H9 (cell line): Measurements from ENCODE around the gene HTR2B. TPM values are rescaled to one million over a fixed set of nuclear protein-coding genes. Genes with fewer than 3 reads are reported as not detected.

ENCODE experiments used
- DNase-seq: peaks from one replicate; pipeline ENCODE4 v3.0.0-alpha.2; 2017
- H2AFZ ChIP-seq: one replicate; pipeline ENCODE4 v1.6.1; 2013; ENCODE audit warnings: mild to moderate bottlenecking, low read length, control low read depth, moderate library complexity
- H2AK5ac ChIP-seq: 2 replicates; pipeline ENCODE4 v1.6.1; 2013; ENCODE audit warnings: low read length, control low read depth, mixed read lengths; ENCODE audit not compliant: insufficient read length
- H2BK120ac ChIP-seq: one replicate; pipeline ENCODE4 v1.6.1; 2013; ENCODE audit warnings: low read depth, mild to moderate bottlenecking, low read length, control low read depth, inconsistent platforms; ENCODE audit not compliant: poor library complexity, severe bottlenecking
- H2BK12ac ChIP-seq: 2 replicates; pipeline ENCODE4 v1.6.1; 2013; ENCODE audit warnings: low read length, control low read depth, mixed read lengths, low read depth; ENCODE audit not compliant: insufficient read length
- H2BK15ac ChIP-seq: 2 replicates; pipeline ENCODE4 v1.6.1; 2013; ENCODE audit warnings: low read depth, low read length, control low read depth
- H2BK20ac ChIP-seq: one replicate; pipeline ENCODE4 v1.6.1; 2013; ENCODE audit warnings: low read depth, mild to moderate bottlenecking, low read length, control low read depth, inconsistent platforms; ENCODE audit not compliant: poor library complexity, severe bottlenecking
- H2BK5ac ChIP-seq: 2 replicates; pipeline ENCODE4 v1.6.1; 2013; ENCODE audit warnings: low read length, control low read depth, mixed read lengths; ENCODE audit not compliant: insufficient read length
- H3K14ac ChIP-seq: 2 replicates; pipeline ENCODE4 v1.6.1; 2013; ENCODE audit warnings: low read length, control low read depth; ENCODE audit not compliant: insufficient read depth
- H3K18ac ChIP-seq: 2 replicates; pipeline ENCODE4 v1.6.1; 2013; ENCODE audit warnings: low read depth, mild to moderate bottlenecking, mixed read lengths, low read length, control low read depth; ENCODE audit not compliant: insufficient read length
- H3K23ac ChIP-seq: 2 replicates; pipeline ENCODE4 v1.6.1; 2013; ENCODE audit warnings: low read length, control low read depth, mixed read lengths, low read depth; ENCODE audit not compliant: insufficient read length
- H3K23me2 ChIP-seq: 2 replicates; pipeline ENCODE4 v1.6.1; 2013; ENCODE audit warnings: low read depth, mild to moderate bottlenecking, mixed read lengths, low read length, control low read depth; ENCODE audit not compliant: insufficient read length, poor library complexity, severe bottlenecking
- H3K27ac ChIP-seq: 2 replicates; pipeline ENCODE4 v1.5.1; 2013; ENCODE audit warnings: low read length, control low read depth, mixed read lengths, low read depth; ENCODE audit not compliant: insufficient read length
- H3K27me3 ChIP-seq: 2 replicates; pipeline ENCODE4 v1.6.1; 2013; ENCODE audit warnings: low read length, control low read depth, inconsistent platforms; ENCODE audit not compliant: insufficient read depth
- H3K4ac ChIP-seq: 2 replicates; pipeline ENCODE4 v1.6.1; 2013; ENCODE audit warnings: low read depth, mild to moderate bottlenecking, control low read depth, inconsistent platforms, low read length, moderate library complexity
- H3K4me1 ChIP-seq: 2 replicates; pipeline ENCODE4 v1.6.1; 2013; ENCODE audit warnings: low read length, control low read depth, inconsistent platforms; ENCODE audit not compliant: insufficient read depth
- H3K4me2 ChIP-seq: 2 replicates; pipeline ENCODE4 v1.6.1; 2013; ENCODE audit warnings: low read length, control low read depth, mixed read lengths; ENCODE audit not compliant: insufficient read length, insufficient read depth
- H3K56ac ChIP-seq: 2 replicates; pipeline ENCODE4 v1.6.1; 2013; ENCODE audit warnings: low read depth, mild to moderate bottlenecking, mixed read lengths, low read length, control low read depth; ENCODE audit not compliant: insufficient read length
- H3K79me1 ChIP-seq: 2 replicates; pipeline ENCODE4 v1.6.1; 2013; ENCODE audit warnings: low read depth, mild to moderate bottlenecking, moderate library complexity, low read length, control low read depth, inconsistent platforms; ENCODE audit not compliant: insufficient read depth, poor library complexity, severe bottlenecking
- H3K79me2 ChIP-seq: 2 replicates; pipeline ENCODE4 v1.6.1; 2013; ENCODE audit warnings: low read length, control low read depth, inconsistent platforms; ENCODE audit not compliant: insufficient read depth
- H3K9ac ChIP-seq: 2 replicates; pipeline ENCODE4 v1.6.1; 2013; ENCODE audit warnings: low read length, control low read depth, mixed read lengths; ENCODE audit not compliant: insufficient read length; ENCODE audit errors: extremely low read depth
- H3K9me3 ChIP-seq: one replicate; pipeline ENCODE4 v1.6.1; 2013; ENCODE audit warnings: low read depth, low read length, inconsistent platforms; ENCODE audit not compliant: control insufficient read depth
- H3T11ph ChIP-seq: one replicate; pipeline ENCODE4 v1.6.1; 2013; ENCODE audit warnings: mild to moderate bottlenecking, low read length, control low read depth, inconsistent platforms
- H4K20me1 ChIP-seq: one replicate; pipeline ENCODE4 v1.6.1; 2013; ENCODE audit not compliant: control insufficient read depth, insufficient read length, insufficient read depth
- H4K5ac ChIP-seq: 2 replicates; pipeline ENCODE4 v1.6.1; 2013; ENCODE audit warnings: low read depth, mild to moderate bottlenecking, mixed read lengths, low read length, control low read depth; ENCODE audit not compliant: insufficient read length
- H4K8ac ChIP-seq: replicated peaks from 2 replicates; pipeline ENCODE4 v1.6.1; 2013; ENCODE audit warnings: low read length, control low read depth, mixed read lengths, low read depth; ENCODE audit not compliant: insufficient read length
- H4K91ac ChIP-seq: 2 replicates; pipeline ENCODE4 v1.6.1; 2013; ENCODE audit warnings: low read depth, mild to moderate bottlenecking, moderate library complexity, mixed read lengths, low read length, control low read depth; ENCODE audit not compliant: insufficient read length
- H3K27ac Mint-ChIP-seq, 3 experiments: 2 replicates in 2 of 3; 3 replicates in 1 of 3; pipeline ENCODE4 v1.8.0; 2020 to 2021; ENCODE audit warnings: mixed read lengths in 3 of 3, mild to moderate bottlenecking in 1 of 3, moderate library complexity in 1 of 3
- H3K27me3 Mint-ChIP-seq: 2 replicates; pipeline ENCODE4 v1.8.0; 2021; ENCODE audit warnings: low read depth, mild to moderate bottlenecking, moderate library complexity, mixed read lengths
- H3K36me3 Mint-ChIP-seq, 3 experiments: 2 replicates in 2 of 3; 3 replicates in 1 of 3; pipeline ENCODE4 v1.8.0; 2020 to 2021; ENCODE audit warnings: low read depth in 3 of 3, mixed read lengths in 3 of 3; ENCODE audit not compliant: insufficient read depth in 1 of 3
- H3K4me1 Mint-ChIP-seq, 2 experiments: 2 replicates each; pipeline ENCODE4 v1.8.0; 2020; ENCODE audit warnings: mixed read lengths in 2 of 2
- H3K4me3 Mint-ChIP-seq, 2 experiments: 2 replicates in 1 of 2; 3 replicates in 1 of 2; pipeline ENCODE4 v1.8.0; 2020 to 2021; ENCODE audit warnings: mild to moderate bottlenecking in 2 of 2, mixed read lengths in 2 of 2, moderate library complexity in 1 of 2
- H3K9me3 Mint-ChIP-seq, 2 experiments: 2 replicates in 1 of 2; 3 replicates in 1 of 2; pipeline ENCODE4 v1.8.0; 2020; ENCODE audit warnings: mild to moderate bottlenecking in 2 of 2, mixed read lengths in 2 of 2, moderate library complexity in 1 of 2
- CTCF ChIP-seq: fragments of 200-600 bp; sonication (generic); conservative IDR thresholded peaks from 3 replicates; pipeline ENCODE4 v1.8.0; 2021; ENCODE audit warnings: antibody characterized with exemption, mild to moderate bottlenecking
- WGBS: extraction: QIAGEN DNeasy Blood & Tissue Kit; methylation state at CpG from one replicate; pipeline ENCODE4 v1.1.7; 2013; ENCODE audit warnings: missing lambda C conversion rate, low lambda C conversion rate, mixed read lengths; ENCODE audit not compliant: insufficient read length; ENCODE audit errors: extremely low coverage; 5-methylcytosine and 5-hydroxymethylcytosine counted together
- total RNA-seq: library from RNA; stranded (reverse); gene quantifications from 2 replicates; pipeline ENCODE4 v1.2.1, GENCODE V29; 2021

The HTR2B gene
- total RNA-seq, 1 experiment from 2014 or later: not detected

GRCh38 chr2:231115651-231116050, 9.2 kb downstream of the HTR2B start:
- H2BK120ac ChIP-seq: no peak overlapping the region
- H2AFZ ChIP-seq: no peak overlapping the region
- H2BK5ac ChIP-seq: no peak overlapping the region
- H2BK15ac ChIP-seq: no peak overlapping the region
- DNase-seq: no peak
- H2BK20ac ChIP-seq: no peak overlapping the region
- no CpG with 5 or more reads among the region's 2 CpGs for WGBS
- H3K79me2 ChIP-seq: no peaks in the 10 kb centered on the region
- no peak overlapping the region for H3K4ac ChIP-seq
- peaks cover 36 to 38% of the 10 kb centered on the region in 2 experiments for H3K4me1 Mint-ChIP-seq
- no peak overlapping the region for H4K8ac ChIP-seq
- H3T11ph ChIP-seq: no peak overlapping the region
- H3K9me3 ChIP-seq: no peaks in the 10 kb centered on the region
- H3K56ac ChIP-seq: no peak overlapping the region
- peak overlapping the region in 1 of 3 experiments; percentile 82; a peak in 4 of 7 replicates for H3K27ac Mint-ChIP-seq
- H3K27ac ChIP-seq: no peak overlapping the region
- 0 out of 2 replicates have a peak, but pooled peaks cover 4% of the 10 kb centered on the region for H3K4me1 ChIP-seq
- no peaks in the 10 kb centered on the region for H3K79me1 ChIP-seq
- H3K18ac ChIP-seq: no peak overlapping the region
- H3K36me3 Mint-ChIP-seq: peaks cover 0 to 2% (median 0%) of the 10 kb centered on the region in 3 experiments; a peak in 2 of 7 replicates
- H3K23ac ChIP-seq: no peak overlapping the region
- no peaks in the 10 kb centered on the region for H3K27me3 ChIP-seq
- peak overlapping the region in 1 of 2 experiments; percentile 30; a peak in 2 of 5 replicates for H3K4me3 Mint-ChIP-seq
- H3K23me2 ChIP-seq: no peaks in the 10 kb centered on the region
- no peak overlapping the region for H2AK5ac ChIP-seq
- H4K20me1 ChIP-seq: no peaks in the 10 kb centered on the region
- no peak overlapping the region for H3K4me2 ChIP-seq
- no peaks in the 10 kb centered on the region for H3K27me3 Mint-ChIP-seq
- H3K14ac ChIP-seq: no peak overlapping the region
- TF ChIP-seq CTCF: no peak
- no peak overlapping the region for H3K9ac ChIP-seq
- H2BK12ac ChIP-seq: no peak overlapping the region
- no peaks in the 10 kb centered on the region for H3K9me3 Mint-ChIP-seq
- H4K91ac ChIP-seq: no peak overlapping the region
- no peak overlapping the region for H4K5ac ChIP-seq
